ENCODE data around the gene SYNRG. TPM values are rescaled to one million over a fixed set of nuclear protein-coding genes. Genes with fewer than 3 reads are reported as not detected.

Gene SYNRG
- total RNA-seq, 2 donors from 2014 or later: 25.2 to 32.0 TPM

DNA sequence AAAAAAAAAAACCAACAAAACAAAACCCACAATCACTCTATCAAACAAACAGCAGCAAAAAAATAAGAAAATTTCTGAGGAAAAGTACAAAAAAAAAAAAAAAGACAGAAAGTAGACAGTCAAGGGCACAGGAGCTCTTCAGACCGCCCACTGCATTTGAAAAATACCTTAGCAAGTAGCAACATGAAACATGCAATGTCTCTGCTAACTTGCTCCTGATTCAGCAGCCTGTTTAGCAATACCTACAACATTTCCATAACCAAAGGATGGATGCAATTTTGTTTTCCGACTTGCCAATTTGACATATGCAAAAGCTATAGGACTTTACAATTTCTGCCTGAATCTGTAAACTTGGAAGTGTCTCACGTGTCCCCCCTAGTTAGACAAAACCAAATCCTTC is 57.4 kb downstream of the SYNRG start:
- no peak for ATAC-seq
- no peak for DNase-seq
- intact Hi-C loops (cut with DNase I): no loop called here

DNA sequence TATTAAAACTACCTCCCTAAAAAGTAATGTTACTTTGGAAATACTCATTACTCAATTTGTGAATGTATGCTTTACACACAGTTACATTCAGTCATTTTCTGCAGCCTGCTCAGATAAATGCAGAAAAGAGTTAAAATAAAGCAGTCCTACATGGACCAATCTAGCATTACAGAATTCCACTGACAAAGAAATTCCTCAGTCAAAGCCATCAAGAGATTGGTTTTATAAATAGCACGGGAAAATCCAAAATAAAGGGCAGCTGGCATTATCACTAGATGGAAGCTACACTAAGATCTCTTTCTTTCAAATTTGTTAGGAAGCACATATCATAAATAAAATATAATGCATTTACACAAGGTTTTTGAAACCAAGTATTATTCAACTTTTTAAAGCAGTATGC is 61.2 kb downstream of the SYNRG start:
- DNase-seq (no peak), ATAC-seq (no peak)
- intact Hi-C loops (cut with DNase I): no loop called here

DNA sequence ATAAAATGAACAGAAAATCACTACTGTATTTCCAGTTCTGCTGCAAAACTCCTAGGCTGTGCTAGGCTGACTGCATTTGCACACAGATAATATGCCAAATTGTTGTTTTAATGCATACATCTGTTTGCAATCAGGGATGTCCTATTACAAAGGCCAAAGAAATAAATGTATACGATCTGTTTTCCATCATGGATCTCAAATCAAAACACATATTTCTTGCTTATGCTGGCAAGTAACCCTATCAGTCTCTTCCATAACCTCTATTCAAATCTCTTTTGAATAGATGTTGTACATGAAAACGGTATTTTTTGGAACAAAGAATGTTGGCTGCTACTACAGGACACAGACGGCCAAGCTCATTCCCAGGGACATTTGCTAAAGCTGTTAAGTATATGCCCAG is 62.9 kb downstream of the SYNRG start:
- intact Hi-C loops (cut with DNase I): no loop called here
- DNase-seq (no peak), ATAC-seq (no peak)

DNA sequence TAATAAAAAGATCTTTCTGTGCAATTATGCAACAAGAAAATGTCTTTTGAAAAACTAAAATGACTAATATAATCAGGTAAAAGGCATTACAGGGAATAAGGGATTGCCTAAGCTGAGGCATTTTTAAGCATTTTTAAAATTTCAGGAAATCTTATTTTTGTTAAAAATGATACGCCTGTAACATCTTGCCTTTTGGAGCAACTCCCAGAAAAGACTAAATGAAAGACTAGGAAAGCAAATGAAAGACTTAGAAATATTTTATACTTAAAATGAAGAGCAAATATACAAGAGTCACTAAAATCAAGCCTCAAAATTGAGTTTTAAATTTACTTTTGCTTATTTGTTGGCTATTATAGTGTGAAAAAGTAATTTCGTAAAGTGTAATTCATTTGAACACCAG is 63.7 kb downstream of the SYNRG start:
- ATAC-seq (no peak), DNase-seq (no peak)
- intact Hi-C loops (cut with DNase I): no loop called here

DNA sequence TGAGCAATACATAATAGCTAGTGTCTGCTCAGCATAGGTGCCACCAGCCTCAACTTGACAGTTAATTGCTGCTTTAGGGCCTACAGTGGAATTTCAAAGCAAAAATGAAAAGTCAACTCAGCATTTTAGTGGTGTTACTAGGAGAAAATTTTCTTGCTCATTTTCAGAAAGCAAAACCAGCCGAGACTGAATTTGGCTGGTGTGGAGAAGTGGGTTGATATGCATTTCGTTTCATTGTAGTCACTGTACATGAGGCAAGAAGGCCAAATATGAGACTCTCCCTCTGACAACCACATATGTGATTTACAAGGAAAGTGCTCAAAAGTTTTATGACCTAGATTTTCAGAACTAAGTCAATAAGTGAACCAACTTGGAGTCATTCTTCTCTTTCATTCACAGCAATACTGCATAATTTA is 65.6 kb downstream of the SYNRG start:
- ATAC-seq (no peak), DNase-seq (no peak)
- intact Hi-C loops (cut with DNase I): no loop called here

DNA sequence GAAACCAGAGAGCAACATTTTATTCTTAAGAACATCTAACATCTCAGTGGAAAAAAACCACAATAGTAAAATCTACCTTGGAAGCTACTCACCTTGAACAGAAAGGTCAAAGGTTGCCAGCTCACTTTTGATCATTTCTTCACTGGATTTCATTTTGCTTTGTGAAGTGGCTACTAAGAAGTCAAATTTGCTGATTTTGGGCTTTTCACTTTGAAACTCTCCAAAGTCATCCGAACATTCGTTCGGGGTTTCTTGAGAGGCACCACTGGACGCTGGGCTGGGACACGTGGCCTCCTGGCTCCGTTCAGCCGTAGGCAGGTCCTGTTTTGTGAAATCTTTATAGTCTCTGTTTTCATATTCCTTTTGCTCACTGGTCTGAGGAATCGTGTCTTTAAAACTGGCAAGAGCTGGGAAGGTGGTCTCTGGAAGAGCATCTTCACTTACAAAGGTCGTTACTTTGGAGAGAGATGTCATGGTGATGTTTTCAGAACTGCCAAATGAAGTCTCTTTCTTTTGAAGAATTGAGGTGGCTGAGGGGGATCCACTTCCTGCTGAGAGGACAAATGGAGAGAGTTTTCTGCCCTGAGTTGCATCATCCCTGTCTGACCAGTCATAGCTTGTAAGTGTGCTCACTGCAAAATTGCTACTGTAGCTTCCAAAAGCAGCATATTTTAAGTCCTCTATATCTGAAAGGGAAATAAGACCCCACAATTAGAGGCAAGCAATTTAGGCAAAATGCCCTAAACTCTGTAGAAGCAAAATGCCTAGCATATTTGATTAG is 67.1 kb downstream of the SYNRG start:
- ATAC-seq (no peak), DNase-seq (no peak)
- intact Hi-C loops (cut with DNase I): no loop called here

DNA sequence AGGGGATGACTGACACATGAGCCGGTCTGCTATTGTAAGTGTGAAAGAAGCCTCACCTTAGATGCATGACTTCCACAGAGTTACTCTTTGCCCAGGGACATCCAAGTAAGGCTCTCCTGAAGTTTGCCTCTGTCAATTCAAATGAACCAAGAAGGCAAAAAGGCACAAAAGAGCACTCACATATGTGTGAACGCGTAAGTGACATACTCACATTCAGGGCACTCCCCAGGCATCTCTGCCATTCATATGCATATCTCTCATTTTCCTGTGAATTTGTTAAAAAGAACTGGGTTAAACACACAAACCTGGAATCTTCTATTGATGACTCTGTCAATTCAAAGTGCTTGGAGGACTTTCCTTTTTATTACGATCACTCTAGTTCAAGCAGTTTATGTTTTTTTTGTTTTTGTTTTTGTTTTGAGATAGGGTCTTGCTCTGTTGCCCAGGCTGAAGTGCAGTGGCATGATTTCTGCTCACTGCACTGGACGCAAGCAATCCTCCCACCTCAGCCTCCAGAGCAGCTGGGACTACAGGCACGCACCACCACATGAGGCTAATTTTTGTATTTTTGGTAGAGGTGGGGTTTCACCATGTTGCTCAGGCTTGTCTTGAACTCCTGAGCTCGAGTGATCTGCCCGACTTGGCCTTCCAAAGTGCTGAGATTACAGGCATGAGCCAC is 70.1 kb downstream of the SYNRG start:
- ATAC-seq (no peak), DNase-seq (no peak)
- intact Hi-C loops (cut with DNase I): loop anchor here in 1 of 2 donors (10.0 kb wide), 1 partner anchor 66 kb away; the partner anchor contains the start of gene SYNRG

DNA sequence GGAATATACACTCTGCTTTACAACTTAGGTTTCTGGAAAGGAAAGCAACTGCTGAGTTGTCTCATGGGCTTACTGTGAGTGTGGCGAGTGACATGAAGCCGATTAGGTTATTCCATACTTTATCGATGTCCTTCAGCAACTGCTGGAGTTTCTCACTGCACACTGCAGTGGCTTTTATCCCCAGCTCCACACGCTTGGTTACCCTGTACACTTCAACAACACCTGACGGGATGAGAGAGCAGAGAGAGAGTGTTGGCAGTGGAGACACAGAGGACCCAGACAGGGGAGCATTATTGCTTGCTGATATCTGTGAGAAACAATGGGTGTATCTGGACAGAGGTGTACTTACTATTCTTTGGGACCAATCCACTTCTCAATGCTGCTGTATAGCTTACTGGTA is 73.3 kb downstream of the SYNRG start:
- no peak for DNase-seq
- ATAC-seq: no peak
- intact Hi-C loops (cut with DNase I): loop anchor here in 1 of 2 donors (10.0 kb wide), 1 partner anchor 69 kb away; the partner anchor contains the start of gene SYNRG

DNA sequence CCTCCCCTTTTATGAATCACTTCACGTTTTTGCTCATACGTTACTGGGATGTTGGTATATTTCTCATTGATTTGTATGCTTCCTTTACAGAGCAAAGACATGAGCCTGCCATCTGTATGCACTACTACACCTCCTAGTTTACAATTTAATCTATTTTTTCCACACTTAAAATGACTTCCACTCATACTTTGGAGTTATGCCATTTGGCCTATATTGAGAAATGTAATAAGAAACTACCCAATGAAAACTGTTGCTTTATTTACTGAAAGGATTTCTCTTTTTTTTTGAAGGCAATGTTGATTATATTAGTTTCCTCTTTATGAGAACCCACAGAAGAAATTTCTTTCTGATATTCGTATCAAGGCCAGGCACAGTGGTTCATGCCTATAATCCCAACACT is 76.5 kb downstream of the SYNRG start:
- ATAC-seq: no peak
- no peak for DNase-seq
- intact Hi-C loops (cut with DNase I): loop anchor here in 1 of 2 donors (10.0 kb wide), 1 partner anchor 72 kb away; the partner anchor contains the start of gene SYNRG

DNA sequence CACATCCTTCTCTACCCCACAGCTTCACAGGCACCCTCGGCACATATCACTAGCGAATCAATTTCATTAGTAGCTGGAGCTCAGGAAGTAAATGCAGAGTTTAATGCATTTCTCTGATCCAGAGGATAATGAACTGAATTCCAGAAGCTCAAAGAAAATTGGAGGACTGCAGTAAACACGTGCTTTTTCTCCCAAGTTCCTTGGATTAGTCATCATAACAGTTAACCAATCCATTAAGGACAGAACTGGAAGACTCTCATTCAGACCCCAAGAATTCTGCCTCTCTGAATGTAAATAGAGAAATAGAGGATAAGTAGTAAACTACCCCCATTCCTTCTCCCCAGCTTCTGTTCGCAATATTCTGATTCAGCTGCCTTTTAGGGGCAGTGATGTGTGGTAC is 78.8 kb downstream of the SYNRG start:
- DNase-seq (no peak), ATAC-seq (no peak)
- intact Hi-C loops (cut with DNase I): loop anchor here in 1 of 2 donors (10.0 kb wide), 1 partner anchor 74 kb away; the partner anchor contains the start of gene SYNRG

DNA sequence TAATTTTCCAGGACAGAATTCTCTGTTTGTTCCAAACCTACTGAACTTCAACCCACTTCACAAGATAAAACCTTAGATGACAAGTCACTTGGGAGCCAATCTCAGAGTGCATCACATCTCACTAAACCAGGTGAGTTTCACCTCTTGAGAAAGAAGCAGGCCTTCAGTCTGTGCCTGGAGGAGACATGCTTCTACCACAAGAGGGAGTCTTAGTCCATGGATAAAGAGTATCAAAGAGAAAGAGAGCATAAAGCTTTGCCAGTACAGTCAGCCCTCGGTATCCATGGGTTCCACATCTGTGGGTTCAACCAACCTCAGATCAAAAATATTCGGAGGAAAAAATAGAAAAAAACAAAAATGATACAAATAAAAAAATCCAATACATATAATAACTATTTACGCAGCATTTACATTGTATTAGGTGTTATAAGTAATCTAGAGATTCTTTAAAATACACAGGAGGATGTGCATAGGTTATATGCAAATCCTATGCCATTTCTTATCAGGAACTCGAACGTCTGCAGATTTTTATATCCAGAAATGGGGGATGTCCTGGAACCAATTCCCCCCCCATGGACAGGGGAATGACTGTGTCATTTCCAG is 81.9 kb downstream of the SYNRG start:
- ATAC-seq: peak; percentile 46 to 77
- intact Hi-C loops (cut with DNase I): loop anchor here in 1 of 2 donors (10.0 kb wide), 1 partner anchor 287 kb away; no protein-coding TSS in a partner anchor
- DNase-seq: no peak

DNA sequence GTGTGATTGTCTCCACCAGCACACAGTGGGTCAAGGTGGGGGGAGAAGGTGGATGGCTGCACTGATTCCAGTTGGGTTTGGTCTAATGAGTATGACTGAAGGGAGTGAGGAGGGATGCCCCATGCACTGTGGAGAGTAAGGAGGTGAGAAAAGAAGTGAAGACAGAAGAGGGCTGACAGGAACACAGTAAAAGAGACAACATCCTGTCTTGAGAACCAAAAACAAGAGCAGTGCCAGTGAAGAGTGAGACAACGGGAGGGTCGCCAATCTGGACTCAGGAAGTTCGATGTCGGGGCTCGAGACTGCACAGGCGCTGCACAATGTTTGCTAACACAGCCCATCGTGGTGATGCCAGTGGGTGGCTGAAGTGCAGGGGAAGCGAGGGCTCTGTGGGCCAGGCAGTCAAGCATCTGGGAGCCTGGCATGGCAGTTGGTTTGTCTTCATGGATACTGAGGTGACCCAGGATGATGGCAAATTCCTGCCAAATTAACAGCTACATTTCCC is 85.5 kb downstream of the SYNRG start:
- intact Hi-C loops (cut with DNase I): loop anchor here in 1 of 2 donors (10.0 kb wide), 1 partner anchor 291 kb away; no protein-coding TSS in a partner anchor
- no peak for DNase-seq
- ATAC-seq: no peak

DNA sequence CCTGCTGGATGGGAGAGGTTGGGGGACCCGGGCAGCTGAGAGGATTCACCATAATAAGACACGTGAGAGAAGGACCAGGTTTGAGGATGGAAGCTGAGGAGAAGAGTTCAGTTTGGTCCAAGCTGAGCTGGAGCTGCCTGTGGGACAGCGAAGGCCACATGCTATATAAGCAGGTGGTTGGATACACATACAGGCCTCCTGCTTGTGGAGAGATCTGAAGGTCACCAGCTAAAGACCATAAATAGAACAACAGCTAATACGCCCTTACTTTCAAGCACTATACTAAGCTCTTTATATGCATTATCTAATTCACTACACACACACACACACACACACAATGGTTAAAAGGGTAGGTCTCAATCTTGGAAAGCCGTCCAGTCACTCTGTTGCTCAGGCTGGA is 87.4 kb downstream of the SYNRG start:
- DNase-seq: no peak
- intact Hi-C loops (cut with DNase I): loop anchor here in 1 of 2 donors (10.0 kb wide), 1 partner anchor 293 kb away; no protein-coding TSS in a partner anchor
- no peak for ATAC-seq

DNA sequence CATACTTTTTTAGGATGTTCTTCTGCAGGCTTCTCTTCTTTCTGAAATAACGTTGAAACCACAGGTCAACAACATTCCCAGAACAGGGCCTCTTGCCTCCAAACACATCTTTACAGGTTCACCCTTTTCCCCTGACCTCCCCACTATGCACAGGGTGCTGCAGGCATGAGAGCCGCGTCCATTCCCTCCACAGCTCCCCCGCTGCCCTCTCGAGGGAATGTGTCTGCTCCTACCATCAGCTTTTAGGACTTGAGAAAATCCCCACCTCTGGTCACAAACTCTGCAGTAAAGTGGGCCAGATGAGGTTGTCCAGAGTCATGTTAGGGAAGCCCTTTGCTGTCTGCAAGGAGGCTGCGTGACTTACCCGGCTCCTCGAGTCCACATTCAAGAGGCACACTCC is 89.0 kb downstream of the SYNRG start:
- DNase-seq (no peak), ATAC-seq (no peak)
- intact Hi-C loops (cut with DNase I): loop anchor here in 1 of 2 donors (10.0 kb wide), 1 partner anchor 295 kb away; no protein-coding TSS in a partner anchor

DNA sequence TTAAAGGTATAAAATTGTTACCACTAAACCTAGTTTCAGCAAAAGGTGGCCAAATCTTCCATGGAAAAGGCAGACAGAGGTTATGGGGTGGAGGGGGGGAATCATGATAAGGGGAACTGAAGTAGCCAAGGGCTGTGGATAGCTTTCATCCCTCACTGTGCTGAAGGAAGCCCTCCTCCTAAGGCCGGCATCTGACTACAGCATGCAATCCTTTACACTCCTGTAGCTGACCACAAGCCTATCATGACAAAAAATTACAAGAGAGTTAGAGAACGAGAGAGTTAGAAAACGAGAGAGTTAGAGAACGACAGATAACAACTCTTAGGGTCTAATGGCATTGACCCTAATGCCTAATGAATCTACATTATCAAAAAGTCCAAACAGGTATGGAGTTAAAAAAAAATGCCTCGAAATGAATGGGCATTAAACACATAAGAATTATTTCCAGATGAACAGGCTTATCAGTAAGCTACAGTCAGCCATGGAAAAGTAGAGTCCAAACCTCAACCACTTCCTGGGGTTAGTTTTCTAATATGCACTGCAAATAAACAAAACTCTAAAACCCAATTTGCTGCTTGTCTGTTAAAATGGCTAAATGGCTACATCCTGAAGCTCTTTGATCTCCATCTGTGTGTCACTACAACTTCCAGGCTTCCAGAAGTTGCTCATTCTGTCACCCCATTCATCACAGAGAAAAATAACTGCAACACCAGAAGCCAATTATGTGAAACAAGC is 89.8 kb downstream of the SYNRG start:
- intact Hi-C loops (cut with DNase I): no loop called here
- DNase-seq (no peak), ATAC-seq (no peak)

DNA sequence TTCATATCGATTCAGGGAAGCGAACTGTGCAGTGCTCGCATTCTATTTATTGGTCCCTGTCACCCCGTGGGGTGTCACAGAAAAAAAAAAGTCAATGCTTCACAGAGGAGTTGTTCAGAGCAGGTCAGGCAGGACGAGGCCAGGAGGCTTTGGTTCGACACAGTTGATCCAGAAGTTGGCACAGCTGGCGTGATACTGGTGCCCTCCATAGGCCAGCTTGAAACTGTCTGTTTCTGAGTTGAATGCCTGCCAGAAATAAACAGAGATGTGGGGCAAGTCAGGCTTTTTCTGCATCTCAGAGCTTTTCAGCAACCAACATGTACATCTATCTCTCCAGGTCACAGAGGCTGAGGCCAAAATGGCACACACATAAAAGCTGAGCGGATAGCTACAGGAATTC is 90.4 kb downstream of the SYNRG start:
- DNase-seq (no peak), ATAC-seq (peak; percentile 22 to 64)
- intact Hi-C loops (cut with DNase I): no loop called here

DNA sequence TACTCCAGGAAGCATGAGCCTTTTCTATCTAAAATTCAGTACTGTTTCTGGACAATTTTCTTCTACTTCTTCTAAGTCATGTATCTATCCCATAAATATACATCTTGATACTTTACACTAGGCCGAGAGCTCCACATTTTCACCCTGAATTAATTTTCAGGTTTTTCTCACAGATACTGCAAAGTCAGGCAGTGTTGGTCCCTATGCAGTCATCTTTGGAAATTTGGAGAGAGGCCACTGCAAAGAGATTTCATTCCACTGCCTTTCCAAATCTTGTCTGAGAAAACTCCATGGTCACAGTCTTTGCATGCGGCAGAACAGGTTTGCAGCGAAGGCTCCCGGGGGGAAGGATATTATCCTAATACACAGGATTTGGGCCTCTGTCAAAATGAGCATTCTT is 91.3 kb downstream of the SYNRG start:
- DNase-seq (no peak), ATAC-seq (no peak)
- intact Hi-C loops (cut with DNase I): no loop called here

DNA sequence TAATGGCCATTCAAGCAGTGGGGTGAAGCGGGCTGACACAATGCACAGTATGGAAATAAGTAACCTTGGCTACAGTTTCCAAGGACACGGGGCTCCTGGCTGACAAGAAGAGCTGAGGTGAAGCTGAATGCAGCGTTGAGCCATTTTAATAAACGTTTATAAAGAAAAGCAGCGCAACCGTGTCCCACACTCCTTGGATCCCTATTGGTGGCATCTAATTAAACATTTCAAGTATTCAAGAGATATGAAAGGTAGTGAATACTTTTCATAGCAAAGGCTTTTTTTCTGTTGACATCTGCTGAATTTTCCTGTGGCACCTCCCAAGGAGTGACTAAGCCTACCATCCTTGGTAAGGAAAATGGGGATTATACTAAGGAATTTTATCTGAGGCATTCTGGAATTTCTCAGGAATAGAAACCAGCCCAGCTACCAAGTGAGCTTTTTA is 93.1 kb downstream of the SYNRG start:
- DNase-seq (no peak), ATAC-seq (no peak)
- intact Hi-C loops (cut with DNase I): no loop called here

DNA sequence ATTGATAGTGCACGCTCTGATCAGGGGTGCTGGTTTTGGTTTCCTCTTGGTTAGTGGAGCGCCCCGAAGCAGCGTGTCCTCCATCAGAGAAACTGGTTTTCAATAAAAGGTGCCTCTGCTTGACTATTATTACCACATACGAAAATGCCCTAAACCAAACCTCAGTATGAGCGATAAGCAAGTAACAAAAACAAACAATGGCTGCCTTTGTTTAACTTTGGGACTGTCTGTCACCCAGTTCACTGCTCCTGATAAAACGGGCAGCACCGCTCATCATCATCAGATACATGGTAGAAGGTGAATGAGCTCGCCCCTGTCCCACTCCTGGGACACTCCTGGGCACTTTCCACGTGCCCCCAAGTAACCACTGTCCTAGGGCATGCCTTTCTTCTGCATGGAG is 95.5 kb downstream of the SYNRG start:
- ATAC-seq (no peak), DNase-seq (no peak)
- intact Hi-C loops (cut with DNase I): no loop called here
